Upper lobe of left lung (tissue), 6 donors: ENCODE results near the gene OR6Y1. TPM values are rescaled to one million over a fixed set of nuclear protein-coding genes. Genes with fewer than 3 reads are reported as not detected.
A peak's percentile ranks its signal among the peaks of the same experiment; 100 is the strongest.

Source experiments
- ATAC-seq, 2 donors: fragments of 200-7000 bp; cut with Tn5 transposase; one replicate each; pipeline ENCODE4 v1.9.1; 2022; ENCODE audit warnings: mild to moderate bottlenecking in 2 of 2, moderate library complexity in 2 of 2; ENCODE audit not compliant: low FRiP score in 2 of 2
- DNase-seq, 2 donors: peaks; one replicate each; pipeline ENCODE4 v3.0.0-alpha.2; 2019 to 2020
- H3K27ac ChIP-seq, 4 donors: fragments of 200-600 bp; sonication (generic); one replicate each; pipeline ENCODE4 v1.5.1; 2016 to 2019
- H3K27me3 ChIP-seq, 4 donors: fragments of 200-600 bp; sonication (generic); one replicate each; pipeline ENCODE4 v1.5.1; 2017 to 2019
- H3K36me3 ChIP-seq, 4 donors: fragments of 200-600 bp; sonication (generic); one replicate each; pipeline ENCODE4 v1.5.1; 2016 to 2019
- H3K4me1 ChIP-seq, 4 donors: fragments of 200-600 bp; sonication (generic); one replicate each; pipeline ENCODE4 v1.5.1; 2018 to 2019
- H3K4me3 ChIP-seq, 4 donors: fragments of 200-600 bp; sonication (generic); one replicate each; pipeline ENCODE4 v1.5.1; 2017 to 2019; ENCODE audit warnings: mild to moderate bottlenecking in 2 of 4, moderate library complexity in 1 of 4
- H3K9me3 ChIP-seq, 4 donors: fragments of 200-600 bp; sonication (generic); one replicate each; pipeline ENCODE4 v1.5.1; 2018 to 2019
- CTCF ChIP-seq, 6 experiments: fragments of 450-650 bp in 4 of 6; fragments of 200-600 bp in 2 of 6; sonication (generic) in 2 of 6; IDR thresholded peaks; one replicate each; pipeline ENCODE4 v1.5.1; 2016 to 2019; ENCODE audit warnings: antibody characterized with exemption in 6 of 6
- EP300 ChIP-seq, 4 donors: sonication (generic); formaldehyde crosslinking; IDR thresholded peaks; one replicate each; pipeline ENCODE4 v1.5.1; 2017; ENCODE audit warnings: antibody characterized with exemption in 4 of 4, control low read depth in 2 of 4
- POLR2A ChIP-seq, 4 donors: fragments of 450-650 bp; IDR thresholded peaks; one replicate each; pipeline ENCODE4 v1.5.1; 2016 to 2017; ENCODE audit warnings: antibody characterized with exemption in 4 of 4, mild to moderate bottlenecking in 2 of 4
- POLR2AphosphoS5 ChIP-seq, 2 donors: sonication (generic); formaldehyde crosslinking; IDR thresholded peaks; one replicate each; pipeline ENCODE4 v1.5.1; 2017; ENCODE audit warnings: antibody characterized with exemption in 2 of 2
- WGBS, 2 donors: methylation state at CpG; one replicate each; pipeline ENCODE4 v1.1.5; 2017 to 2018; 5-methylcytosine and 5-hydroxymethylcytosine counted together
- total RNA-seq, 6 donors: library from RNA; depleted of rRNA in 4 of 6; stranded (reverse); fragments of >200 nt in 4 of 6; gene quantifications; one replicate each; pipeline versions ENCODE4 v1.1.0 to v1.2.1, GENCODE V29; 2016 to 2021
- donor health status: DM: no; HTN: no; CAD: no; lungs with moderate emphysema.
- donor health status: DM: no; HTN: yes; CAD: no; lungs with severe emphysema.

OR6Y1 gene
- total RNA-seq, 6 donors from 2014 or later = not detected

- Histone ChIP-seq H3K4me3 (no peak overlapping the region), H3K36me3 (no peaks in the 10 kb centered on the region), H3K9me3 (no peaks in the 10 kb centered on the region), H3K27me3 (no peaks in the 10 kb centered on the region), H3K27ac (no peak overlapping the region), H3K4me1 (no peaks in the 10 kb centered on the region)
- no peak for TF ChIP-seq POLR2A (IDR thresholded peaks at IDR 0.05)
- no peak for TF ChIP-seq POLR2AphosphoS5 (IDR thresholded peaks at IDR 0.05)
- peak in 1 of 6 experiments; percentile 22 for TF ChIP-seq CTCF (IDR thresholded peaks at IDR 0.05)
- peak in 1 of 2 donors; percentile 61 for ATAC-seq
- 47 to 71% methylated on average over 2 of the region's 2 CpGs for whole genome bisulfite sequencing, 2 donors
- no peak for DNase-seq
These were observed 26.9 kb downstream of the OR6Y1 start for GRCh38 chr1:158527190-158527815.

GRCh38 chr1:158521666-158522058 is 32.5 kb downstream of the OR6Y1 start:
- H3K9me3 ChIP-seq = no peaks in the 10 kb centered on the region
- DNase-seq = no peak
- no peaks in the 10 kb centered on the region for H3K36me3 ChIP-seq
- no peaks in the 10 kb centered on the region for H3K27me3 ChIP-seq
- 80 to 97% methylated on average over 2 of the region's 2 CpGs for WGBS, 2 donors
- no peaks in the 10 kb centered on the region for H3K4me1 ChIP-seq
- no peak overlapping the region for H3K4me3 ChIP-seq
- no peak overlapping the region for H3K27ac ChIP-seq
- no peak for ATAC-seq
- TF ChIP-seq POLR2A (IDR thresholded peaks at IDR 0.05) (no peak), CTCF (IDR thresholded peaks at IDR 0.05) (no peak), POLR2AphosphoS5 (IDR thresholded peaks at IDR 0.05) (no peak), EP300 (IDR thresholded peaks at IDR 0.05) (no peak)

GRCh38 chr1:158520955-158521665 is 33.1 kb downstream of the OR6Y1 start:
- DNase-seq (no peak), ATAC-seq (no peak)
- WGBS, 2 donors = 89 to 93% methylated on average over 3 of the region's 3 CpGs

GRCh38 chr1:158520021-158520420 is 34.2 kb downstream of the OR6Y1 start:
- Histone ChIP-seq H3K4me1 (no peaks in the 10 kb centered on the region), H3K27ac (no peak overlapping the region), H3K27me3 (no peaks in the 10 kb centered on the region), H3K4me3 (no peak overlapping the region), H3K9me3 (no peaks in the 10 kb centered on the region), H3K36me3 (no peaks in the 10 kb centered on the region)
- TF ChIP-seq POLR2A (IDR thresholded peaks at IDR 0.05) (no peak), CTCF (IDR thresholded peaks at IDR 0.05) (no peak), POLR2AphosphoS5 (IDR thresholded peaks at IDR 0.05) (no peak), EP300 (IDR thresholded peaks at IDR 0.05) (no peak)
- no peak for ATAC-seq
- DNase-seq = no peak
- WGBS, 2 donors = 46 to 57% methylated on average over 1 of the region's 1 CpG

More at GRCh38 chr1:158520955-158521665, 33.1 kb downstream of the OR6Y1 start:
- no peak overlapping the region for H3K4me3 ChIP-seq
- no peak for TF ChIP-seq POLR2A (IDR thresholded peaks at IDR 0.05)
- TF ChIP-seq EP300 (IDR thresholded peaks at IDR 0.05) = no peak
- TF ChIP-seq CTCF (IDR thresholded peaks at IDR 0.05) = no peak
- no peak for TF ChIP-seq POLR2AphosphoS5 (IDR thresholded peaks at IDR 0.05)
- no peaks in the 10 kb centered on the region for H3K4me1 ChIP-seq
- no peaks in the 10 kb centered on the region for H3K9me3 ChIP-seq
- no peak overlapping the region for H3K27ac ChIP-seq
- H3K36me3 ChIP-seq = no peaks in the 10 kb centered on the region
- H3K27me3 ChIP-seq = no peaks in the 10 kb centered on the region

GRCh38 chr1:158516966-158517365 is 37.2 kb downstream of the OR6Y1 start:
- Histone ChIP-seq H3K27me3 (no peaks in the 10 kb centered on the region), H3K9me3 (no peaks in the 10 kb centered on the region), H3K36me3 (no peaks in the 10 kb centered on the region), H3K4me1 (no peaks in the 10 kb centered on the region), H3K4me3 (no peak overlapping the region), H3K27ac (no peak overlapping the region)
- no peak for TF ChIP-seq POLR2A (IDR thresholded peaks at IDR 0.05)
- TF ChIP-seq EP300 (IDR thresholded peaks at IDR 0.05) = no peak
- no peak for TF ChIP-seq CTCF (IDR thresholded peaks at IDR 0.05)
- no peak for TF ChIP-seq POLR2AphosphoS5 (IDR thresholded peaks at IDR 0.05)
- DNase-seq (no peak), ATAC-seq (no peak)
